ENCODE measurements around the gene MIP. TPM values are rescaled to one million over a fixed set of nuclear protein-coding genes. Genes with fewer than 3 reads are reported as not detected.

Gene MIP
- total and polyA plus RNA-seq, 2 of the 13 experiments (the other 11 are each of a cell fraction or from before 2014, with no cell fraction given): not detected

DNA sequence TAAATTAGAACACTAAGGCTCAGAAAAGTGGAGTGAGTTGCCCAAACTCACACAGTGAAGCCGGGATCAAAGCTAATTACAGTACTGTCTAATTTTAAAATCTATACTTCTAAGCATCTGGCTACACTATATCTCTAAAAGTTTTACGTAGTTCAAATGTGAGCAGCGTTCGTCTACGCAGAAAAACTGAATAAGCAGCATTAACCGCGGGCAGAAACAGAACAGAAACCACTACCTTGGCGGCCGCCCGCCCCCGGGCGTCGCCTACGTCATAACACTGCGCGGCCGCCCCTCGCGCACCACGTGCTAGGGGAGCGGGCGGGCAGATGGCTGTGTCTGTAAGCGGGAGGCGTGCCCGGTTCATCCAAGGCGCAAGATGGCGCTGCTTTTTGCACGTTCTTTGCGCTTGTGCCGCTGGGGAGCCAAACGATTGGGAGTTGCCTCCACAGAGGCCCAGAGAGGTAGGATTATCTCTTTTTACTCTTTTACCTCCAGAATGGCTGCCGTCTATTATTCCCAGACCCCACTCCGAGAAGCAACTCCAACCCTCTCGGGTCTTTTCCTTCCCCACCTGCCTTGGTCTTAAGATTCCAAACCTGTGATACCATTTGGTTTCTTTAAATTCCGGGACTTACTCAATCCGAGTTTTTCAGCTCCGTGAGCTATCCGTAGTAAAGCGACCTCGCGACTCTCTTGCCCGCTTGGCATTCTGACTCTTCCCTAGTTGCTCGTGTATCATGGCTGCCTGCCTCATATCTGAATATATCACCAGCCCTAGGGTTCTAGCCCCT lies 14.0 kb upstream of the MIP start, which contains the start of gene SPRYD4 (continued):
- TF ChIP-seq, protein P1, sequence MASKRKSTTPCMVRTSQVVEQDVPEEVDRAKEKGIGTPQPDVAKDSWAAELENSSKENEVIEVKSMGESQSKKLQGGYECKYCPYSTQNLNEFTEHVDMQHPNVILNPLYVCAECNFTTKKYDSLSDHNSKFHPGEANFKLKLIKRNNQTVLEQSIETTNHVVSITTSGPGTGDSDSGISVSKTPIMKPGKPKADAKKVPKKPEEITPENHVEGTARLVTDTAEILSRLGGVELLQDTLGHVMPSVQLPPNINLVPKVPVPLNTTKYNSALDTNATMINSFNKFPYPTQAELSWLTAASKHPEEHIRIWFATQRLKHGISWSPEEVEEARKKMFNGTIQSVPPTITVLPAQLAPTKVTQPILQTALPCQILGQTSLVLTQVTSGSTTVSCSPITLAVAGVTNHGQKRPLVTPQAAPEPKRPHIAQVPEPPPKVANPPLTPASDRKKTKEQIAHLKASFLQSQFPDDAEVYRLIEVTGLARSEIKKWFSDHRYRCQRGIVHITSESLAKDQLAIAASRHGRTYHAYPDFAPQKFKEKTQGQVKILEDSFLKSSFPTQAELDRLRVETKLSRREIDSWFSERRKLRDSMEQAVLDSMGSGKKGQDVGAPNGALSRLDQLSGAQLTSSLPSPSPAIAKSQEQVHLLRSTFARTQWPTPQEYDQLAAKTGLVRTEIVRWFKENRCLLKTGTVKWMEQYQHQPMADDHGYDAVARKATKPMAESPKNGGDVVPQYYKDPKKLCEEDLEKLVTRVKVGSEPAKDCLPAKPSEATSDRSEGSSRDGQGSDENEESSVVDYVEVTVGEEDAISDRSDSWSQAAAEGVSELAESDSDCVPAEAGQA (IDR thresholded peaks at IDR 0.05; ENCODE audit: low read depth): peak; percentile 94
- TF ChIP-seq, protein P1 (CRISPR knock-in tag; IDR thresholded peaks at IDR 0.05; ENCODE audit: borderline replicate concordance): no peak
- TF ChIP-seq, protein P2, sequence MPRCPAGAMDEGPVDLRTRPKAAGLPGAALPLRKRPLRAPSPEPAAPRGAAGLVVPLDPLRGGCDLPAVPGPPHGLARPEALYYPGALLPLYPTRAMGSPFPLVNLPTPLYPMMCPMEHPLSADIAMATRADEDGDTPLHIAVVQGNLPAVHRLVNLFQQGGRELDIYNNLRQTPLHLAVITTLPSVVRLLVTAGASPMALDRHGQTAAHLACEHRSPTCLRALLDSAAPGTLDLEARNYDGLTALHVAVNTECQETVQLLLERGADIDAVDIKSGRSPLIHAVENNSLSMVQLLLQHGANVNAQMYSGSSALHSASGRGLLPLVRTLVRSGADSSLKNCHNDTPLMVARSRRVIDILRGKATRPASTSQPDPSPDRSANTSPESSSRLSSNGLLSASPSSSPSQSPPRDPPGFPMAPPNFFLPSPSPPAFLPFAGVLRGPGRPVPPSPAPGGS (CRISPR knock-in tag; IDR thresholded peaks at IDR 0.05): peak; percentile 90
- no peak for TF ChIP-seq ZMYM3 (CRISPR knock-in tag; IDR thresholded peaks at IDR 0.05)
- peak; percentile 91 for TF ChIP-seq KDM3A (CRISPR knock-in tag; IDR thresholded peaks at IDR 0.05; ENCODE audit: low read depth)
- peak; percentile 82 for TF ChIP-seq ZFX (CRISPR knock-in tag; IDR thresholded peaks at IDR 0.05; ENCODE audit: low read depth)
- 0 out of 2 replicates have a peak, but pooled peaks have one; percentile 34 for TF ChIP-seq NR2F2 (IDR thresholded peaks at IDR 0.05; ENCODE audit: borderline replicate concordance, low read depth)
- TF ChIP-seq, protein P3, sequence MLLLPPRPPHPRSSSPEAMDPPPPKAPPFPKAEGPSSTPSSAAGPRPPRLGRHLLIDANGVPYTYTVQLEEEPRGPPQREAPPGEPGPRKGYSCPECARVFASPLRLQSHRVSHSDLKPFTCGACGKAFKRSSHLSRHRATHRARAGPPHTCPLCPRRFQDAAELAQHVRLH (CRISPR knock-in tag; IDR thresholded peaks at IDR 0.05; ENCODE audit: borderline replicate concordance, low read depth): peak; percentile 94
- 0 out of 2 replicates have a peak, but pooled peaks have one; percentile 34 for TF ChIP-seq HES4 (CRISPR knock-in tag; IDR thresholded peaks at IDR 0.05; ENCODE audit: borderline replicate concordance)
- TF ChIP-seq NKX3-1 (CRISPR knock-in tag; IDR thresholded peaks at IDR 0.05): peak; percentile 78; the same call in 1 of the 2 replicates
- TF ChIP-seq, protein P4, sequence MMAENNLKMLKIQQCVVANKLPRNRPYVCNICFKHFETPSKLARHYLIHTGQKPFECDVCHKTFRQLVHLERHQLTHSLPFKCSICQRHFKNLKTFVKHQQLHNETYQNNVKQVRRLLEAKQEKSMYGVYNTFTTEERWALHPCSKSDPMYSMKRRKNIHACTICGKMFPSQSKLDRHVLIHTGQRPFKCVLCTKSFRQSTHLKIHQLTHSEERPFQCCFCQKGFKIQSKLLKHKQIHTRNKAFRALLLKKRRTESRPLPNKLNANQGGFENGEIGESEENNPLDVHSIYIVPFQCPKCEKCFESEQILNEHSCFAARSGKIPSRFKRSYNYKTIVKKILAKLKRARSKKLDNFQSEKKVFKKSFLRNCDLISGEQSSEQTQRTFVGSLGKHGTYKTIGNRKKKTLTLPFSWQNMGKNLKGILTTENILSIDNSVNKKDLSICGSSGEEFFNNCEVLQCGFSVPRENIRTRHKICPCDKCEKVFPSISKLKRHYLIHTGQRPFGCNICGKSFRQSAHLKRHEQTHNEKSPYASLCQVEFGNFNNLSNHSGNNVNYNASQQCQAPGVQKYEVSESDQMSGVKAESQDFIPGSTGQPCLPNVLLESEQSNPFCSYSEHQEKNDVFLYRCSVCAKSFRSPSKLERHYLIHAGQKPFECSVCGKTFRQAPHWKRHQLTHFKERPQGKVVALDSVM (CRISPR knock-in tag; IDR thresholded peaks at IDR 0.05): peak; percentile 85
- TF ChIP-seq THYN1 (CRISPR knock-in tag; IDR thresholded peaks at IDR 0.05; ENCODE audit: borderline replicate concordance, low read depth): no peak
- TF ChIP-seq, protein P5, sequence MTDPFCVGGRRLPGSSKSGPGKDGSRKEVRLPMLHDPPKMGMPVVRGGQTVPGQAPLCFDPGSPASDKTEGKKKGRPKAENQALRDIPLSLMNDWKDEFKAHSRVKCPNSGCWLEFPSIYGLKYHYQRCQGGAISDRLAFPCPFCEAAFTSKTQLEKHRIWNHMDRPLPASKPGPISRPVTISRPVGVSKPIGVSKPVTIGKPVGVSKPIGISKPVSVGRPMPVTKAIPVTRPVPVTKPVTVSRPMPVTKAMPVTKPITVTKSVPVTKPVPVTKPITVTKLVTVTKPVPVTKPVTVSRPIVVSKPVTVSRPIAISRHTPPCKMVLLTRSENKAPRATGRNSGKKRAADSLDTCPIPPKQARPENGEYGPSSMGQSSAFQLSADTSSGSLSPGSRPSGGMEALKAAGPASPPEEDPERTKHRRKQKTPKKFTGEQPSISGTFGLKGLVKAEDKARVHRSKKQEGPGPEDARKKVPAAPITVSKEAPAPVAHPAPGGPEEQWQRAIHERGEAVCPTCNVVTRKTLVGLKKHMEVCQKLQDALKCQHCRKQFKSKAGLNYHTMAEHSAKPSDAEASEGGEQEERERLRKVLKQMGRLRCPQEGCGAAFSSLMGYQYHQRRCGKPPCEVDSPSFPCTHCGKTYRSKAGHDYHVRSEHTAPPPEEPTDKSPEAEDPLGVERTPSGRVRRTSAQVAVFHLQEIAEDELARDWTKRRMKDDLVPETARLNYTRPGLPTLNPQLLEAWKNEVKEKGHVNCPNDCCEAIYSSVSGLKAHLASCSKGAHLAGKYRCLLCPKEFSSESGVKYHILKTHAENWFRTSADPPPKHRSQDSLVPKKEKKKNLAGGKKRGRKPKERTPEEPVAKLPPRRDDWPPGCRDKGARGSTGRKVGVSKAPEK (CRISPR knock-in tag; IDR thresholded peaks at IDR 0.05; ENCODE audit: borderline replicate concordance): no peak
- peak; percentile 95 for TF ChIP-seq RBFOX2 (IDR thresholded peaks at IDR 0.05; ENCODE audit: low read depth, low read length)

All from HepG2 (cell line).